HepG2 (cell line): ENCODE results near the gene SYCE3. TPM values are rescaled to one million over a fixed set of nuclear protein-coding genes. Genes with fewer than 3 reads are reported as not detected.

Experiments used
- DDIT3 ChIP-seq: sonication (generic); formaldehyde crosslinking; IDR thresholded peaks from 2 replicates; pipeline ENCODE4 v1.4.0; 2020; ENCODE audit warnings: mild to moderate bottlenecking, missing genetic modification reagents
- HBP1 ChIP-seq: IDR thresholded peaks from 2 replicates; pipeline ENCODE4 v1.6.1; 2016; ENCODE audit warnings: low read depth, control low read depth
- HDAC2 ChIP-seq: sonication (generic); formaldehyde crosslinking; IDR thresholded peaks from 2 replicates; pipeline ENCODE4 v1.4.0; 2020; ENCODE audit warnings: missing genetic modification reagents
- PAF1 ChIP-seq: IDR thresholded peaks from 2 replicates; pipeline ENCODE4 v1.6.1; 2016; ENCODE audit warnings: missing genetic modification reagents, missing compliant biosample characterization
- PBX3 ChIP-seq: sonication (generic); formaldehyde crosslinking; IDR thresholded peaks from 2 replicates; pipeline ENCODE4 v1.8.1; 2023; ENCODE audit warnings: missing genetic modification reagents, inconsistent platforms, borderline replicate concordance
- PHF20 ChIP-seq: sonication (generic); formaldehyde crosslinking; IDR thresholded peaks from 2 replicates; pipeline ENCODE4 v1.5.0; 2020; ENCODE audit warnings: mild to moderate bottlenecking, missing genetic modification reagents
- SIN3B ChIP-seq: fragments of 150-350 bp; IDR thresholded peaks from 2 replicates; pipeline ENCODE4 v1.6.1; 2014; ENCODE audit warnings: low read length
- SYNCRIP ChIP-seq: fragments of 200-400 bp; formaldehyde crosslinking; IDR thresholded peaks from 2 replicates; pipeline ENCODE4 v1.6.1; 2018; ENCODE audit warnings: mild to moderate bottlenecking, low read depth, low read length; ENCODE audit not compliant: insufficient read depth
- TAF15 ChIP-seq: fragments of 200-400 bp; formaldehyde crosslinking; IDR thresholded peaks from one replicate; pipeline ENCODE4 v1.6.1; 2018; ENCODE audit warnings: mild to moderate bottlenecking, low read depth, low read length; ENCODE audit not compliant: poor library complexity, severe bottlenecking
- TBP ChIP-seq: sonication (generic); formaldehyde crosslinking; IDR thresholded peaks from 2 replicates; pipeline ENCODE4 v1.5.0; 2020; ENCODE audit warnings: missing genetic modification reagents
- TCF7 ChIP-seq: sonication (generic); IDR thresholded peaks from 2 replicates; pipeline ENCODE4 v1.6.1; 2016; ENCODE audit warnings: antibody characterized with exemption, low read depth
- ZFY ChIP-seq: sonication (generic); formaldehyde crosslinking; IDR thresholded peaks from 2 replicates; pipeline ENCODE4 v1.4.0; 2020; ENCODE audit warnings: missing genetic modification reagents
- ZFYVE20 ChIP-seq: sonication (generic); formaldehyde crosslinking; IDR thresholded peaks from 2 replicates; pipeline ENCODE4 v1.8.0; 2023; ENCODE audit warnings: low read depth, mild to moderate bottlenecking, moderate library complexity, missing genetic modification reagents, borderline replicate concordance
- ZNF224 ChIP-seq: sonication (generic); formaldehyde crosslinking; IDR thresholded peaks from 2 replicates; pipeline ENCODE4 v1.5.0; 2020; ENCODE audit warnings: mild to moderate bottlenecking, missing genetic modification reagents
- ZNF296 ChIP-seq: sonication (generic); formaldehyde crosslinking; conservative IDR thresholded peaks from 2 replicates; pipeline ENCODE4 v1.5.0; 2020; ENCODE audit warnings: mild to moderate bottlenecking, missing genetic modification reagents
- ZNF432 ChIP-seq: sonication (generic); formaldehyde crosslinking; IDR thresholded peaks from 2 replicates; pipeline ENCODE4 v1.5.0; 2020; ENCODE audit warnings: missing genetic modification reagents, mild to moderate bottlenecking, borderline replicate concordance
- ZNF570 ChIP-seq: sonication (generic); formaldehyde crosslinking; IDR thresholded peaks from 2 replicates; pipeline ENCODE4 v1.4.0; 2020; ENCODE audit warnings: mild to moderate bottlenecking, missing genetic modification reagents, borderline replicate concordance
- ZNF597 ChIP-seq: sonication (generic); formaldehyde crosslinking; IDR thresholded peaks from 2 replicates; pipeline ENCODE4 v1.5.0; 2020; ENCODE audit warnings: missing genetic modification reagents
- ZNF687 ChIP-seq: sonication (generic); formaldehyde crosslinking; IDR thresholded peaks from 2 replicates; pipeline ENCODE4 v1.5.1; 2020; ENCODE audit warnings: mild to moderate bottlenecking, missing genetic modification reagents, moderate library complexity
- polyA plus RNA-seq, 8 experiments: library from polyadenylated mRNA; depleted of rRNA in 3 of 8; stranded (reverse) in 7 of 8; unstranded in 1 of 8; fragments of >200 nt; fragmentation: Illumina TruSeq in 4 of 8; extraction: Trizol in 4 of 8; gene quantifications; 2 replicates each; pipeline versions ENCODE4 v1.2.1 to v1.2.3, GENCODE V29; 2011 to 2016; ENCODE audit warnings: low read depth in 4 of 8, missing spikeins in 1 of 8, mixed read lengths in 1 of 8; ENCODE audit not compliant: insufficient read depth in 1 of 8
- total RNA-seq, 5 experiments: library from RNA; depleted of rRNA; stranded (reverse); fragments of >200 nt; fragmentation: Illumina TruSeq; extraction: Trizol; gene quantifications; 2 replicates each; pipeline ENCODE4 v1.2.3, GENCODE V29; 2016; ENCODE audit warnings: low read depth in 1 of 5

Gene SYCE3
- total and polyA plus RNA-seq, 2 of the 13 experiments (the other 11 are each of a cell fraction or from before 2014, with no cell fraction given) = not detected

- no peak for TF ChIP-seq PBX3 (CRISPR knock-in tag)
- 0 out of 2 replicates have a peak, but pooled peaks have one; percentile 15 for TF ChIP-seq HDAC2 (CRISPR knock-in tag)
- no peak for TF ChIP-seq SIN3B
- peak; percentile 84 for TF ChIP-seq ZFY (CRISPR knock-in tag)
- peak; percentile 40 for TF ChIP-seq ZNF687 (CRISPR knock-in tag)
- no peak for TF ChIP-seq ZFYVE20 (CRISPR knock-in tag)
- TF ChIP-seq HBP1 (CRISPR knock-in tag) = 0 out of 2 replicates have a peak, but pooled peaks have one; percentile 29
- 0 out of 2 replicates have a peak, but pooled peaks have one; percentile 45 for TF ChIP-seq PHF20 (CRISPR knock-in tag)
- no peak for TF ChIP-seq ZNF597
- no peak for TF ChIP-seq TBP (CRISPR knock-in tag)
- no peak for TF ChIP-seq SYNCRIP
- TF ChIP-seq PAF1 = no peak
- no peak for TF ChIP-seq ZNF432 (CRISPR knock-in tag)
- no peak for TF ChIP-seq ZNF570 (CRISPR knock-in tag)
- TF ChIP-seq ZNF296 (CRISPR knock-in tag) = no peak
- TF ChIP-seq TAF15 = no peak
- no peak for TF ChIP-seq DDIT3
- TF ChIP-seq TCF7 = no peak
- TF ChIP-seq ZNF224 = no peak
Measured at GRCh38 chr22:50507421-50507990, 55.2 kb downstream of the SYCE3 start, which contains the start of gene LMF2 (continued).
